HepG2 (cell line): ENCODE data around the gene OR13C3. TPM values are rescaled to one million over a fixed set of nuclear protein-coding genes. Genes with fewer than 3 reads are reported as not detected.
"Not testable (repeated sequence)": the region's sequence is repeated elsewhere in the genome, so short reads cannot be mapped to it uniquely, and the experiment has no call there.

Experiments
- ATAC-seq: fragments of 200-7000 bp; cut with Tn5 transposase; 3 replicates; pipeline ENCODE4 v1.9.1; 2020; ENCODE audit warnings: mild to moderate bottlenecking, moderate library complexity
- BruUV-seq: library from RNA; stranded (reverse); fragments of 400-500 nt; replicated peaks from 2 replicates; lab custom pipeline; 2021; lab: Mats Ljungman, UMichigan
- CTCF ChIA-PET: fragments of 300-600 bp; formaldehyde crosslinking; extraction: SDS; loops from one replicate; lab custom pipeline; 2021; ENCODE audit warnings: low total read pairs, inconsistent platforms, low intra/inter-chr PET ratio; lab: Yijun Ruan, JAX
- POLR2A ChIA-PET: fragments of 350-600 bp; sonication (Branson Sonifier 250); formaldehyde crosslinking; loops from one replicate; lab custom pipeline; 2020; ENCODE audit warnings: antibody characterized with exemption, inconsistent platforms; lab: Yijun Ruan, JAX
- DNase-seq: peaks from one replicate; pipeline ENCODE4 v3.0.0-alpha.2; 2015; ENCODE audit warnings: low spot score
- FAIRE-seq: peaks from 3 replicates; lab custom pipeline; 2011; peaks lifted over from hg19 to GRCh38; lab: Jason Lieb, UNC
- H2AFZ ChIP-seq: one replicate; pipeline ENCODE4 v1.6.1; 2011; ENCODE audit warnings: low read length, inconsistent platforms
- H3K27ac ChIP-seq: fragments of 300-600 bp; 3 replicates; pipeline ENCODE4 v1.8.0; 2011; ENCODE audit warnings: mixed run types, mild to moderate bottlenecking, mixed read lengths, low read length, inconsistent platforms; ENCODE audit not compliant: insufficient read depth; ENCODE audit errors: extremely low read length
- H3K27me3 ChIP-seq, 2 experiments: fragments of 200-600 bp in 1 of 2; 2 replicates in 1 of 2; 3 replicates in 1 of 2; pipeline versions ENCODE4 v1.6.0 to v1.8.0; 2011; ENCODE audit warnings: low read length in 2 of 2, mild to moderate bottlenecking in 2 of 2, moderate library complexity in 2 of 2, inconsistent platforms in 1 of 2; ENCODE audit not compliant: insufficient read depth in 2 of 2, control insufficient read depth in 1 of 2
- H3K36me3 ChIP-seq, 2 experiments: fragments of 200-600 bp in 1 of 2; replicated peaks in 1 of 2; 2 replicates in 1 of 2; 3 replicates in 1 of 2; pipeline versions ENCODE4 v1.5.1 to v1.8.0; 2011; ENCODE audit warnings: low read length in 2 of 2, inconsistent platforms in 1 of 2; ENCODE audit not compliant: insufficient read depth in 2 of 2, control insufficient read depth in 1 of 2
- H3K4me1 ChIP-seq: 2 replicates; pipeline ENCODE4 v1.5.1; 2012; ENCODE audit warnings: low read length, inconsistent platforms; ENCODE audit not compliant: insufficient read depth
- H3K4me2 ChIP-seq: 2 replicates; pipeline ENCODE4 v1.6.0; 2011; ENCODE audit warnings: low read depth, low read length, inconsistent platforms
- H3K4me3 ChIP-seq, 3 experiments: fragments of 200-600 bp in 1 of 3; sonication (generic), shearing (Covaris generic) in 1 of 3; replicated peaks in 1 of 3; 2 replicates each; pipeline ENCODE4 v1.5.1; 2011 to 2016; ENCODE audit warnings: low read length in 3 of 3, inconsistent platforms in 2 of 3, low read depth in 2 of 3, mild to moderate bottlenecking in 2 of 3, control low read depth in 1 of 3, mixed read lengths in 1 of 3; ENCODE audit not compliant: insufficient read depth in 1 of 3
- H3K79me2 ChIP-seq: one replicate; pipeline ENCODE4 v1.6.1; 2011; ENCODE audit warnings: low read length, inconsistent platforms; ENCODE audit not compliant: insufficient read depth
- H3K9ac ChIP-seq: 2 replicates; pipeline ENCODE4 v1.6.0; 2011; ENCODE audit warnings: mild to moderate bottlenecking, low read depth, low read length, inconsistent platforms; ENCODE audit not compliant: insufficient read depth
- H3K9me3 ChIP-seq: 2 replicates; pipeline ENCODE4 v1.5.1; 2012; ENCODE audit warnings: mild to moderate bottlenecking, low read length
- H4K20me1 ChIP-seq: 2 replicates; pipeline ENCODE4 v1.6.0; 2011; ENCODE audit warnings: inconsistent platforms, mild to moderate bottlenecking, low read length, moderate library complexity; ENCODE audit not compliant: insufficient read depth
- ATF7-NPFF ChIP-seq: sonication (generic); formaldehyde crosslinking; IDR thresholded peaks from 2 replicates; pipeline ENCODE4 v1.8.1; 2023; ENCODE audit warnings: mild to moderate bottlenecking, low read depth, missing genetic modification reagents, moderate library complexity
- KMT2A ChIP-seq: sonication (generic); formaldehyde crosslinking; IDR thresholded peaks from 2 replicates; pipeline ENCODE4 v1.4.0; 2020; ENCODE audit warnings: missing genetic modification reagents
- NFKB2 ChIP-seq: sonication (generic); formaldehyde crosslinking; IDR thresholded peaks from 2 replicates; pipeline ENCODE4 v1.4.0; 2020; ENCODE audit warnings: missing genetic modification reagents, borderline replicate concordance
- NR3C1 ChIP-seq: sonication (generic); formaldehyde crosslinking; IDR thresholded peaks from 2 replicates; pipeline ENCODE4 v1.4.0; 2020; ENCODE audit warnings: missing genetic modification reagents
- RAD51 ChIP-seq: fragments of 450-650 bp; IDR thresholded peaks from 2 replicates; pipeline ENCODE4 v1.6.1; 2016; ENCODE audit warnings: borderline replicate concordance
- TEAD2 ChIP-seq: sonication (generic); formaldehyde crosslinking; IDR thresholded peaks from 2 replicates; pipeline ENCODE4 v1.9.0; 2021; ENCODE audit warnings: missing genetic modification reagents
- TFAP4 ChIP-seq: sonication (generic); IDR thresholded peaks from 2 replicates; pipeline ENCODE4 v1.6.1; 2016; ENCODE audit warnings: low read depth, borderline replicate concordance
- ZNF263 ChIP-seq: sonication (generic); formaldehyde crosslinking; IDR thresholded peaks from 2 replicates; pipeline ENCODE4 v1.4.0; 2020; ENCODE audit warnings: missing genetic modification reagents
- WGBS: methylation state at CpG from one replicate; pipeline ENCODE4 v1.1.6; 2017; ENCODE audit warnings: low lambda C conversion rate; 5-methylcytosine and 5-hydroxymethylcytosine counted together
- in situ Hi-C: cut with HindIII; loops from 2 replicates; pipeline ENCODE4 v1.10.0; 2017; ENCODE audit warnings: low pct_unique_long_range_greater_than_20kb; ENCODE audit not compliant: extremely low pct_ligation_motif_present
- intact Hi-C: fragments of 100-400 bp; cut with micrococcal nuclease; formaldehyde crosslinking; loops from one replicate; pipeline ENCODE4 v1.10.0; 2022; ENCODE audit not compliant: unreplicated experiment
- polyA plus RNA-seq, 8 experiments: library from polyadenylated mRNA; depleted of rRNA in 3 of 8; stranded (reverse) in 7 of 8; unstranded in 1 of 8; fragments of >200 nt; fragmentation: Illumina TruSeq in 4 of 8; extraction: Trizol in 4 of 8; gene quantifications; 2 replicates each; pipeline versions ENCODE4 v1.2.1 to v1.2.3, GENCODE V29; 2011 to 2016; ENCODE audit warnings: low read depth in 4 of 8, missing spikeins in 1 of 8, mixed read lengths in 1 of 8; ENCODE audit not compliant: insufficient read depth in 1 of 8
- total RNA-seq, 5 experiments: library from RNA; depleted of rRNA; stranded (reverse); fragments of >200 nt; fragmentation: Illumina TruSeq; extraction: Trizol; gene quantifications; 2 replicates each; pipeline ENCODE4 v1.2.3, GENCODE V29; 2016; ENCODE audit warnings: low read depth in 1 of 5

The OR13C3 gene
- total and polyA plus RNA-seq, 2 of the 13 experiments (the other 11 are each of a cell fraction or from before 2014, with no cell fraction given), result not detected

DNA sequence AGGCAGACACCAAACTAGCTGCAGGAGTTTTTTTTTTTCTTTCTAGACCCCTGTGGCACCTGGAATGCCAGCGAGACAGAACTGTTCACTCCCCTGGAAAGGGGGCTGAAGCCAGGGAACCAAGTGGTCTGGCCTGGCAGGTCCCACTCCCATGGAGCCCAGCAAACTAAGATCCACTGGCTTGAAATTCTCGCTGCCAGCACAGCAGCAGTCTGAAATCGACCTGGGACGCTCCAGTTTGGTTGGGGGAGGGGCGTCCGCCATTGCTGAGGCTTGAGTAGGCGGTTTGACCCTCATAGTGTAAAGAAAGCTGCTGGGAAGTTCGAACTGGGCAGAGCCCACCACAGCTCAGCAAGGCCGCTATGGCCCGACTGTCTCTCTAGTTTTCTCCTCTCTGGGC lies 16.4 kb downstream of the OR13C3 start:
- POLR2A ChIA-PET, H3K79me2 ChIP-seq, H2AFZ ChIP-seq, BruUV-seq, H3K4me3 ChIP-seq, H3K4me2 ChIP-seq, FAIRE-seq, in situ Hi-C loops, H3K27me3 ChIP-seq, H3K9me3 ChIP-seq, ATAC-seq, H4K20me1 ChIP-seq, intact Hi-C loops, H3K4me1 ChIP-seq, H3K9ac ChIP-seq, H3K36me3 ChIP-seq, H3K27ac ChIP-seq, CTCF ChIA-PET, DNase-seq: not testable (repeated sequence)
- WGBS, result 23% methylated on average over 7 of the region's 10 CpGs

- H3K4me3 ChIP-seq, result no peak overlapping the region
- 1% methylated on average over 5 of the region's 5 CpGs for WGBS
- TF ChIP-seq TFAP4, result no peak
- TF ChIP-seq TEAD2 (CRISPR knock-in tag), result no peak
- TF ChIP-seq RAD51, result no peak
- no peak for TF ChIP-seq KMT2A
- no peak for TF ChIP-seq ZNF263 (CRISPR knock-in tag)
- no peak for TF ChIP-seq NR3C1 (CRISPR knock-in tag)
- TF ChIP-seq ATF7-NPFF, result no peak
- TF ChIP-seq NFKB2 (CRISPR knock-in tag), result no peak
- BruUV-seq, result no TSS peak
- H3K9ac ChIP-seq, result no peak overlapping the region
- H3K4me1 ChIP-seq, result no peaks in the 10 kb centered on the region
- DNase-seq, result no peak
- H4K20me1 ChIP-seq, result no peaks in the 10 kb centered on the region
- no peaks in the 10 kb centered on the region; a peak in 1 of 5 replicates for H3K27me3 ChIP-seq
- no peaks in the 10 kb centered on the region for H3K79me2 ChIP-seq
- no peak overlapping the region for H3K27ac ChIP-seq
- no peaks in the 10 kb centered on the region for H3K9me3 ChIP-seq
- no peak overlapping the region for H3K4me2 ChIP-seq
- H3K36me3 ChIP-seq, result no peaks in the 10 kb centered on the region
- in situ Hi-C loops (no loop called here), intact Hi-C loops (no loop called here)
- no peak overlapping the region for H2AFZ ChIP-seq
- no peak for FAIRE-seq
- POLR2A ChIA-PET, result no interaction called here
- CTCF ChIA-PET, result no interaction called here
- ATAC-seq, result no peak
Measured at GRCh38 chr9:104514901-104515300, 21.8 kb downstream of the OR13C3 start.
